ENCODE data around the gene PDZRN4. TPM values are rescaled to one million over a fixed set of nuclear protein-coding genes. Genes with fewer than 3 reads are reported as not detected.
"Not testable (repeated sequence)": the region's sequence is repeated elsewhere in the genome, so short reads cannot be mapped to it uniquely, and the experiment has no call there.

PDZRN4 gene
- total and polyA plus RNA-seq, 8 donors: 0.12 to 0.26 (median 0.23) TPM; not detected in 4

DNA sequence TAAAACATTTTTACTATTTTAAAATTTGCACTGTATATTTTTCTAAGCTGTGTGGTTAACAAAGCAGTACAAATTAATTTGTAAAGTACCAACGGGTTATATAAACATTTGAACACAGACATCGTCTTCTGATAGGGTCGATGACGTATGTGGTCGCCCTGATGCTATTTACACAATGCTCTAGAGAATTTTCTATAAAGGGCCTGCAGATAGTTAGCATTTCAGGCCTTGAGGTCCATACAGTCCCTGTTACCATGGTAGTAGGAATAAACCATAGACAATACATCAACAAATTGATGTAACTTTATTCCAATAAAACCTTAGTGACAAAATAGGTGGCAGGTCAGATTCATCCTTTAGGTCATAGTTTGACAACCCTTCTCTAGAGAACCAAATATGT lies 25.7 kb upstream of the PDZRN4 start:
- TF ChIP-seq, protein P1, sequence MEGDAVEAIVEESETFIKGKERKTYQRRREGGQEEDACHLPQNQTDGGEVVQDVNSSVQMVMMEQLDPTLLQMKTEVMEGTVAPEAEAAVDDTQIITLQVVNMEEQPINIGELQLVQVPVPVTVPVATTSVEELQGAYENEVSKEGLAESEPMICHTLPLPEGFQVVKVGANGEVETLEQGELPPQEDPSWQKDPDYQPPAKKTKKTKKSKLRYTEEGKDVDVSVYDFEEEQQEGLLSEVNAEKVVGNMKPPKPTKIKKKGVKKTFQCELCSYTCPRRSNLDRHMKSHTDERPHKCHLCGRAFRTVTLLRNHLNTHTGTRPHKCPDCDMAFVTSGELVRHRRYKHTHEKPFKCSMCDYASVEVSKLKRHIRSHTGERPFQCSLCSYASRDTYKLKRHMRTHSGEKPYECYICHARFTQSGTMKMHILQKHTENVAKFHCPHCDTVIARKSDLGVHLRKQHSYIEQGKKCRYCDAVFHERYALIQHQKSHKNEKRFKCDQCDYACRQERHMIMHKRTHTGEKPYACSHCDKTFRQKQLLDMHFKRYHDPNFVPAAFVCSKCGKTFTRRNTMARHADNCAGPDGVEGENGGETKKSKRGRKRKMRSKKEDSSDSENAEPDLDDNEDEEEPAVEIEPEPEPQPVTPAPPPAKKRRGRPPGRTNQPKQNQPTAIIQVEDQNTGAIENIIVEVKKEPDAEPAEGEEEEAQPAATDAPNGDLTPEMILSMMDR (IDR thresholded peaks at IDR 0.05): no peak
- ATAC-seq: no peak
- WGBS, 2 donors: 18 to 25% methylated on average over 5 of the region's 5 CpGs
- Histone ChIP-seq H3K9me3 (no peaks in the 10 kb centered on the region), H3K4me1 (no peaks in the 10 kb centered on the region), H3K4me3 (no peak overlapping the region), H3K27me3 (no peaks in the 10 kb centered on the region), H3K36me3 (no peaks in the 10 kb centered on the region), H3K27ac (no peak overlapping the region)
- no peak for FAIRE-seq
- intact Hi-C loops (cut with DNase I): no loop called here
- no peak for DNase-seq

DNA sequence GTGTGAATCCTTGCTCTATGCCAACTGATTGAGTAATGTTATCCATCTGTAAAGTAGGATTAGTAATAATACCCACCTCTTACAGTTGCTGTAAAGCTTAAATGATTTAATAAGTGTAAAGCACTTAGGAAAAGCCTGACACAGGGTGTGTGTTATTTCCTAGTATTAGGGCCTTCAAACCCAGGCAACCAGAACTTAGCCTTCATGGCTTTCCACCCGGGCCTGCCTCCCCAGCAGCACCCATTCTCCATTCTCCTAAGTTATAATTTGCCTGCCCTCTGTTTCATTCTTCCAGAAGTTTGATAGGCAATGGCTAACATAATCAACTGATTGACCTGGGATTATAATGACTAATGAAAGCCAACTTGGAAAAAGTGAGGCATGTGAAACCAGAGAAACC lies 20.4 kb upstream of the PDZRN4 start:
- no peaks in the 10 kb centered on the region for H3K4me1 ChIP-seq
- WGBS, 2 donors: 43 to 54% methylated on average over 1 of the region's 1 CpG
- H3K4me3 ChIP-seq: no peak overlapping the region
- ATAC-seq: no peak
- no peaks in the 10 kb centered on the region for H3K27me3 ChIP-seq
- H3K27ac ChIP-seq: no peak overlapping the region
- no peak for FAIRE-seq
- TF ChIP-seq, protein P1 (IDR thresholded peaks at IDR 0.05): no peak
- intact Hi-C loops (cut with DNase I): no loop called here
- DNase-seq: no peak
- H3K36me3 ChIP-seq: no peaks in the 10 kb centered on the region
- no peaks in the 10 kb centered on the region for H3K9me3 ChIP-seq

DNA sequence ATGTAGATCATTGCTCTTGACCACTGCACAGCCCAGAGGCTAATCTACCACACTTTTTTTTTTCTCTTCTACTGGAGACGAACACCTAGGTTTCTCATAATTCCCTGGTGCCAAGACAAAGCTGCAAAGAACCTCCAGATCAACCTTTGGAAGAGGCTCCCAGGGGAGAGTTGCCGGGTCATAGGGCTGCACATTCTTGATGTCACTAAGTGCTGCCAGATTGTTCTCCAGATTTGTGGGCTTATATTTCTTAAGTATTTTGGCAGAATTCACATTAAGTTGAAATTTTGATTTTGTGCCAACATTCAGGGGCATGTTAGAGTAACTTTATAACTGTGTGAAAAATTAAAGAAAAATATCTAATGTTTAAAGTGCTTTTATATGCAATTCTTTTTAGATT lies 13.5 kb upstream of the PDZRN4 start:
- no peak overlapping the region for H3K4me3 ChIP-seq
- no peaks in the 10 kb centered on the region for H3K9me3 ChIP-seq
- TF ChIP-seq, protein P1 (IDR thresholded peaks at IDR 0.05): no peak
- FAIRE-seq (no peak), DNase-seq (no peak), ATAC-seq (no peak)
- no peaks in the 10 kb centered on the region for H3K36me3 ChIP-seq
- intact Hi-C loops (cut with DNase I): no loop called here
- H3K27me3 ChIP-seq: no peaks in the 10 kb centered on the region
- no peaks in the 10 kb centered on the region for H3K4me1 ChIP-seq
- no peak overlapping the region for H3K27ac ChIP-seq
- 42 to 70% methylated on average over 2 of the region's 2 CpGs for WGBS, 2 donors

DNA sequence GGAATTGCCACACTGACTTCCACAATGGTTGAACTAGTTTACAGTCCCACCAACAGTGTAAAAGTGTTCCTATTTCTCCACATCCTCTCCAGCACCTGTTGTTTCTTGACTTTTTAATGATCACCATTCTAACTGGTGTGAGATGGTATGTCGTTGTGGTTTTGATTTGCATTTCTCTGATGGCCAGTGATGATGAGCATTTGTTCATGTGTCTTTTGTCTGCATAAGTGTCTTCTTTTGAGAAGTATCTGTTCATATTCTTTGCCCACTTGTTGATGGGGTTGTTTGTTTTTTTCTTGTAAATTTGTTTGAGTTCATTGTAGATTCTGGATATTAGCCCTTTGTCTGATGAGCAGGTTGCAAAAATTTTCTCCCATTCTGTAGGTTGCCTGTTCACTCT lies 8.6 kb upstream of the PDZRN4 start:
- H3K9me3 ChIP-seq; DNase-seq; ATAC-seq; H3K27me3 ChIP-seq; H3K4me1 ChIP-seq; H3K27ac ChIP-seq; FAIRE-seq; H3K4me3 ChIP-seq; H3K36me3 ChIP-seq; intact Hi-C loops (cut with DNase I): not testable (repeated sequence)
- WGBS, 2 donors: 74 to 96% methylated on average over 1 of the region's 1 CpG

DNA sequence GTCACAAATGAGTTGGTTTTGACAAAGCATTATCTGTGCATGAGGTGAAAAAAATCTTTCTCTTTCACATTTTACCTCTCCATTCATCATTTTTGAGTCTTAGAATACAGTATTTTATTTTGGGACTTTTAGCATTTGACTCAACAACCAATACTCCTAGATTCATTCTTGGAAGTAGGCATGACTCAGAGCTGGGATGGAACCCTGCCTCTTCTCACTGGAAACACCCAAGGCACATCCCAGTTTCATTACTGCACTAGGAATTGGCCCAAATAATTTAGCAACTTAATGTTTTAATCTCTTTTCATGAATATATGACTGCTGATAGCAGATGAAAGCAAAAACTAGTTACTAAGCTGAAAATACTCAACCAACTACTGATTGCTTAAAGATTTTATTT lies 3.3 kb upstream of the PDZRN4 start:
- FAIRE-seq (no peak), ATAC-seq (no peak)

More for the DNA sequence above, 3.3 kb upstream of the PDZRN4 start:
- no peak overlapping the region for H3K27ac ChIP-seq
- no peak for DNase-seq
- intact Hi-C loops (cut with DNase I): no loop called here
- TF ChIP-seq, protein P1 (IDR thresholded peaks at IDR 0.05): no peak
- no peaks in the 10 kb centered on the region for H3K4me1 ChIP-seq
- H3K9me3 ChIP-seq: no peaks in the 10 kb centered on the region
- H3K4me3 ChIP-seq: no peak overlapping the region
- no peaks in the 10 kb centered on the region for H3K36me3 ChIP-seq
- H3K27me3 ChIP-seq: peaks cover 0 to 11% (median 5%) of the 10 kb centered on the region in 4 donors
